GM12878 (cell line): ENCODE results near the gene PARP15. TPM values are rescaled to one million over a fixed set of nuclear protein-coding genes. Genes with fewer than 3 reads are reported as not detected.

Experiments
- CREB1 ChIP-seq: IDR thresholded peaks from 2 replicates; pipeline ENCODE4 v1.6.1; 2012; ENCODE audit warnings: low read depth, mild to moderate bottlenecking, inconsistent platforms
- ESRRA ChIP-seq: IDR thresholded peaks from 2 replicates; pipeline ENCODE4 v1.6.1; 2012; ENCODE audit warnings: mild to moderate bottlenecking, low read length, improper control_type of control experiment
- IKZF2 ChIP-seq, 2 experiments: fragments of 450-650 bp; IDR thresholded peaks; 2 replicates each; pipeline ENCODE4 v1.6.1; 2017; ENCODE audit warnings: mild to moderate bottlenecking in 2 of 2, moderate library complexity in 2 of 2
- IRF4 ChIP-seq: IDR thresholded peaks from 2 replicates; pipeline ENCODE4 v1.6.1; 2011; ENCODE audit warnings: low read depth, low read length
- MEF2B ChIP-seq: fragments of 450-650 bp; IDR thresholded peaks from 2 replicates; pipeline ENCODE4 v1.6.1; 2018; ENCODE audit warnings: mild to moderate bottlenecking, moderate library complexity; ENCODE audit not compliant: partially characterized antibody, poor library complexity, severe bottlenecking
- MYC ChIP-seq: IDR thresholded peaks from 2 replicates; pipeline ENCODE4 v1.6.1; 2011; ENCODE audit warnings: mild to moderate bottlenecking, low read length, moderate library complexity, inconsistent platforms; ENCODE audit not compliant: insufficient read depth, insufficient replicate concordance, insufficient read length, severe bottlenecking
- NR2C2 ChIP-seq: IDR thresholded peaks from 2 replicates; pipeline ENCODE4 v1.6.1; 2011; ENCODE audit warnings: borderline replicate concordance, low read depth; ENCODE audit not compliant: control insufficient read depth, insufficient read length
- PAX8 ChIP-seq: fragments of 450-650 bp; IDR thresholded peaks from 2 replicates; pipeline ENCODE4 v1.6.1; 2017; ENCODE audit warnings: mild to moderate bottlenecking, moderate library complexity
- POLR2AphosphoS2 ChIP-seq: IDR thresholded peaks from 2 replicates; pipeline ENCODE4 v1.6.1; 2011; ENCODE audit warnings: low read depth, mild to moderate bottlenecking, low read length, improper control_type of control experiment, moderate library complexity
- SKIL ChIP-seq: fragments of 450-650 bp; IDR thresholded peaks from 2 replicates; pipeline ENCODE4 v1.6.1; 2017; ENCODE audit warnings: mild to moderate bottlenecking, low read depth, inconsistent platforms; ENCODE audit not compliant: poor library complexity, severe bottlenecking
- SMARCA5 ChIP-seq: fragments of 450-650 bp; IDR thresholded peaks from 2 replicates; pipeline ENCODE4 v1.6.1; 2017; ENCODE audit warnings: mild to moderate bottlenecking
- TCF12 ChIP-seq: IDR thresholded peaks from 2 replicates; pipeline ENCODE4 v1.6.1; 2011; ENCODE audit warnings: low read depth, mild to moderate bottlenecking, low read length
- ZNF217 ChIP-seq: fragments of 450-650 bp; IDR thresholded peaks from 2 replicates; pipeline ENCODE4 v1.6.1; 2017; ENCODE audit warnings: antibody characterized with exemption, mild to moderate bottlenecking
- polyA plus RNA-seq, 11 experiments: library from polyadenylated mRNA; depleted of rRNA in 4 of 11; unstranded in 6 of 11; stranded (reverse) in 5 of 11; fragments of >200 nt; fragmentation: Nextera tagmentation in 4 of 11; fragmentation: Illumina TruSeq in 1 of 11; extraction: Ambion mirVana in 4 of 11; extraction: Trizol in 1 of 11; gene quantifications; 1 replicate in 1 of 11; 2 replicates in 10 of 11; pipeline versions ENCODE4 v1.2.1 to v1.2.3, GENCODE V29; 2011 to 2016; ENCODE audit warnings: inconsistent platforms in 2 of 11, missing spikeins in 2 of 11, low read depth in 1 of 11
- total RNA-seq, 4 experiments: library from RNA; depleted of rRNA in 3 of 4; stranded (reverse); fragments of >200 nt in 3 of 4; fragmentation: Illumina TruSeq in 1 of 4; extraction: Trizol in 1 of 4; gene quantifications; 2 replicates each; pipeline versions ENCODE4 v1.2.1 to v1.2.3, GENCODE V29; 2013 to 2021
- TF ChIP-seq, protein P1 (sequence below): fragments of 450-650 bp; formaldehyde crosslinking; IDR thresholded peaks from 2 replicates; pipeline ENCODE4 v1.5.0; 2022; ENCODE audit warnings: mild to moderate bottlenecking, missing genetic modification characterization

PARP15 gene
- total and polyA plus RNA-seq, 10 of the 15 experiments (the other 5 are each of a cell fraction or from before 2014, with no cell fraction given), result 9.0 to 234 (median 36.3) TPM

GRCh38 chr3:122668930-122669730, 91.7 kb downstream of the PARP15 start (continued):
- TF ChIP-seq, protein P1, sequence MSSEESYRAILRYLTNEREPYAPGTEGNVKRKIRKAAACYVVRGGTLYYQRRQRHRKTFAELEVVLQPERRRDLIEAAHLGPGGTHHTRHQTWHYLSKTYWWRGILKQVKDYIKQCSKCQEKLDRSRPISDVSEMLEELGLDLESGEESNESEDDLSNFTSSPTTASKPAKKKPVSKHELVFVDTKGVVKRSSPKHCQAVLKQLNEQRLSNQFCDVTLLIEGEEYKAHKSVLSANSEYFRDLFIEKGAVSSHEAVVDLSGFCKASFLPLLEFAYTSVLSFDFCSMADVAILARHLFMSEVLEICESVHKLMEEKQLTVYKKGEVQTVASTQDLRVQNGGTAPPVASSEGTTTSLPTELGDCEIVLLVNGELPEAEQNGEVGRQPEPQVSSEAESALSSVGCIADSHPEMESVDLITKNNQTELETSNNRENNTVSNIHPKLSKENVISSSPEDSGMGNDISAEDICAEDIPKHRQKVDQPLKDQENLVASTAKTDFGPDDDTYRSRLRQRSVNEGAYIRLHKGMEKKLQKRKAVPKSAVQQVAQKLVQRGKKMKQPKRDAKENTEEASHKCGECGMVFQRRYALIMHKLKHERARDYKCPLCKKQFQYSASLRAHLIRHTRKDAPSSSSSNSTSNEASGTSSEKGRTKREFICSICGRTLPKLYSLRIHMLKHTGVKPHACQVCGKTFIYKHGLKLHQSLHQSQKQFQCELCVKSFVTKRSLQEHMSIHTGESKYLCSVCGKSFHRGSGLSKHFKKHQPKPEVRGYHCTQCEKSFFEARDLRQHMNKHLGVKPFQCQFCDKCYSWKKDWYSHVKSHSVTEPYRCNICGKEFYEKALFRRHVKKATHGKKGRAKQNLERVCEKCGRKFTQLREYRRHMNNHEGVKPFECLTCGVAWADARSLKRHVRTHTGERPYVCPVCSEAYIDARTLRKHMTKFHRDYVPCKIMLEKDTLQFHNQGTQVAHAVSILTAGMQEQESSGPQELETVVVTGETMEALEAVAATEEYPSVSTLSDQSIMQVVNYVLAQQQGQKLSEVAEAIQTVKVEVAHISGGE (CRISPR knock-in tag), result no peak
- no peak for TF ChIP-seq PAX8
- TF ChIP-seq CREB1, result no peak
- no peak for TF ChIP-seq TCF12
- TF ChIP-seq SKIL, result no peak
- peak in 1 of 2 experiments; percentile 21; a peak in 1 of 4 replicates for TF ChIP-seq IKZF2 (IDR thresholded peaks at IDR 0.05)
- no peak for TF ChIP-seq MEF2B
- TF ChIP-seq ZNF217, result 0 out of 2 replicates have a peak, but pooled peaks have one; percentile 59
- no peak for TF ChIP-seq ESRRA
- no peak for TF ChIP-seq POLR2AphosphoS2
- no peak for TF ChIP-seq IRF4
- TF ChIP-seq SMARCA5, result no peak
- no peak for TF ChIP-seq NR2C2
- no peak for TF ChIP-seq MYC
